A549 (cell line): ENCODE data around the gene HRH1. TPM values are rescaled to one million over a fixed set of nuclear protein-coding genes. Genes with fewer than 3 reads are reported as not detected.
A peak's percentile ranks its signal among the peaks of the same experiment; 100 is the strongest.

Experiments used
- ATAC-seq, 2 experiments: fragments of 200-7000 bp in 1 of 2; fragments of >200 bp in 1 of 2; cut with Nextera tagmentation in 1 of 2; cut with Tn5 transposase in 1 of 2; 3 replicates each; pipeline versions ENCODE4 v1.8.0 to v1.9.1; 2018 to 2020; ENCODE audit warnings: mild to moderate bottlenecking in 1 of 2, moderate library complexity in 1 of 2
- CTCF ChIA-PET: fragments of 300-600 bp; sonication (Branson Sonifier 250); formaldehyde crosslinking; extraction: SDS; loops from one replicate; lab custom pipeline; 2021; ENCODE audit warnings: antibody characterized with exemption, inconsistent platforms; lab: Yijun Ruan, JAX
- POLR2A ChIA-PET: fragments of 350-600 bp; formaldehyde crosslinking; extraction: SDS; loops from one replicate; lab custom pipeline; 2021; ENCODE audit warnings: antibody characterized with exemption, inconsistent platforms; lab: Yijun Ruan, JAX
- DNase-seq, 2 experiments: peaks; one replicate each; pipeline versions ENCODE4 v3.0.0 to v3.0.0-alpha.2; 2011 to 2016; ENCODE audit warnings: low read depth in 1 of 2, low spot score in 1 of 2
- FAIRE-seq: peaks from 2 replicates; lab custom pipeline; 2011; peaks lifted over from hg19 to GRCh38; lab: Jason Lieb, UNC
- H3K27ac ChIP-seq, 2 experiments: fragments of >200 bp; sonication (Bioruptor Twin); formaldehyde crosslinking; 3 replicates each; pipeline ENCODE4 v1.5.1; 2016 to 2017
- H3K4me1 ChIP-seq: fragments of >200 bp; sonication (Bioruptor Twin); formaldehyde crosslinking; 3 replicates; pipeline ENCODE4 v1.6.1; 2016
- H3K4me2 ChIP-seq: fragments of >200 bp; sonication (Bioruptor Twin); formaldehyde crosslinking; 3 replicates; pipeline ENCODE4 v1.6.1; 2016
- H3K4me3 ChIP-seq: fragments of >200 bp; sonication (Bioruptor Twin); formaldehyde crosslinking; 3 replicates; pipeline ENCODE4 v1.5.1; 2016
- H3K9me3 ChIP-seq: fragments of >200 bp; sonication (Bioruptor Twin); formaldehyde crosslinking; 3 replicates; pipeline ENCODE4 v1.6.1; 2016
- BHLHE40 ChIP-seq: IDR thresholded peaks from 2 replicates; pipeline ENCODE4 v1.6.1; 2012; ENCODE audit warnings: low read depth, low read length, inconsistent platforms
- CBX8 ChIP-seq: fragments of 200-600 bp; sonication (generic); IDR thresholded peaks from 2 replicates; pipeline ENCODE4 v1.6.1; 2016
- EHF ChIP-seq: fragments of 250-450 bp; sonication (Bioruptor Pico); IDR thresholded peaks from 2 replicates; pipeline ENCODE4 v1.5.0; 2020; ENCODE audit warnings: mild to moderate bottlenecking
- EP300 ChIP-seq, 2 experiments: fragments of >200 bp; sonication (Bioruptor Twin); formaldehyde crosslinking; IDR thresholded peaks; 2 replicates in 1 of 2; 3 replicates in 1 of 2; pipeline ENCODE4 v1.6.1; 2016 to 2017
- ESRRA ChIP-seq: fragments of 150-350 bp; IDR thresholded peaks from 2 replicates; pipeline ENCODE4 v1.6.1; 2014; ENCODE audit warnings: mild to moderate bottlenecking, low read length, borderline replicate concordance
- FOSL2 ChIP-seq, 2 experiments: fragments of 450-650 bp in 1 of 2; fragments of >200 bp in 1 of 2; sonication (Bioruptor Twin) in 1 of 2; formaldehyde crosslinking; IDR thresholded peaks; 2 replicates each; pipeline versions ENCODE4 v1.5.0 to v1.6.1; 2016 to 2020; ENCODE audit warnings: mild to moderate bottlenecking in 1 of 2, moderate library complexity in 1 of 2
- FOXS1 ChIP-seq: fragments of 250-450 bp; sonication (Bioruptor Pico); IDR thresholded peaks from 2 replicates; pipeline ENCODE4 v1.5.0; 2020; ENCODE audit warnings: mild to moderate bottlenecking, moderate library complexity
- HEYL ChIP-seq: fragments of 250-450 bp; sonication (Bioruptor Pico); IDR thresholded peaks from 2 replicates; pipeline ENCODE4 v1.8.0; 2021; ENCODE audit warnings: mild to moderate bottlenecking, moderate library complexity
- HOXA7 ChIP-seq: fragments of 250-450 bp; sonication (Bioruptor Pico); IDR thresholded peaks from 2 replicates; pipeline ENCODE4 v1.5.0; 2020; ENCODE audit warnings: mild to moderate bottlenecking, moderate library complexity
- JUN ChIP-seq, 2 experiments: fragments of >200 bp; sonication (Bioruptor Twin); formaldehyde crosslinking; IDR thresholded peaks; 2 replicates in 1 of 2; 3 replicates in 1 of 2; pipeline ENCODE4 v1.6.1; 2016 to 2017
- MAZ ChIP-seq: fragments of 150-350 bp; IDR thresholded peaks from 2 replicates; pipeline ENCODE4 v1.6.1; 2014; ENCODE audit warnings: antibody characterized with exemption, low read depth, low read length, borderline replicate concordance
- MYC ChIP-seq: IDR thresholded peaks from 2 replicates; pipeline ENCODE4 v1.6.1; 2012; ENCODE audit warnings: mild to moderate bottlenecking, inconsistent platforms, low read length, improper control_type of control experiment, borderline replicate concordance
- NFE2L2 ChIP-seq: fragments of 150-350 bp; conservative IDR thresholded peaks from 2 replicates; pipeline ENCODE4 v1.6.1; 2014; ENCODE audit warnings: low read length
- NPAS2 ChIP-seq: fragments of 250-450 bp; sonication (Bioruptor Pico); IDR thresholded peaks from 2 replicates; pipeline ENCODE4 v1.8.0; 2022; ENCODE audit warnings: mild to moderate bottlenecking, moderate library complexity, borderline replicate concordance
- NR3C1 ChIP-seq: fragments of >200 bp; sonication (Bioruptor Twin); formaldehyde crosslinking; IDR thresholded peaks from 3 replicates; pipeline ENCODE4 v1.6.1; 2017
- PHF8 ChIP-seq: fragments of 200-600 bp; sonication (generic); IDR thresholded peaks from 2 replicates; pipeline ENCODE4 v1.6.1; 2016; ENCODE audit warnings: low read depth, mild to moderate bottlenecking, antibody characterized with exemption, moderate library complexity, borderline replicate concordance
- RAD21 ChIP-seq, 2 experiments: fragments of >200 bp in 1 of 2; sonication (Bioruptor Twin) in 1 of 2; formaldehyde crosslinking in 1 of 2; IDR thresholded peaks in 1 of 2; conservative IDR thresholded peaks in 1 of 2; 2 replicates in 1 of 2; 3 replicates in 1 of 2; pipeline ENCODE4 v1.6.1; 2012 to 2018; ENCODE audit warnings: inconsistent platforms in 1 of 2
- RARB ChIP-seq: fragments of 250-450 bp; sonication (Bioruptor Pico); IDR thresholded peaks from 2 replicates; pipeline ENCODE4 v1.8.0; 2021; ENCODE audit warnings: mild to moderate bottlenecking, moderate library complexity
- SMC3 ChIP-seq: fragments of >200 bp; sonication (Bioruptor Twin); formaldehyde crosslinking; IDR thresholded peaks from 3 replicates; pipeline ENCODE4 v1.6.1; 2018; ENCODE audit warnings: inconsistent platforms
- SREBF2 ChIP-seq: fragments of 450-650 bp; IDR thresholded peaks from 2 replicates; pipeline ENCODE4 v1.6.1; 2014; ENCODE audit warnings: mild to moderate bottlenecking, moderate library complexity
- TP53 ChIP-seq: fragments of 250-450 bp; sonication (Bioruptor Pico); IDR thresholded peaks from 2 replicates; pipeline ENCODE4 v1.5.0; 2021; ENCODE audit warnings: mild to moderate bottlenecking, moderate library complexity
- ZFP36 ChIP-seq: fragments of 450-650 bp; IDR thresholded peaks from 2 replicates; pipeline ENCODE4 v1.6.1; 2014; ENCODE audit warnings: borderline replicate concordance; ENCODE audit not compliant: partially characterized antibody
- ZNF302 ChIP-seq: fragments of 250-450 bp; sonication (Bioruptor Pico); IDR thresholded peaks from 2 replicates; pipeline ENCODE4 v1.9.0; 2021; ENCODE audit warnings: inconsistent platforms, mild to moderate bottlenecking, moderate library complexity
- WGBS: methylation state at CpG from one replicate; pipeline ENCODE4 v1.1.6; 2017; ENCODE audit errors: missing lambda C conversion rate; 5-methylcytosine and 5-hydroxymethylcytosine counted together
- polyA plus RNA-seq, 4 experiments: library from polyadenylated mRNA; depleted of rRNA in 3 of 4; stranded (reverse); fragments of >200 nt; fragmentation: RNase III in 1 of 4; extraction: RNeasy Plus Mini Kit Qiagen cat#74134 plus additional on column Dnase treatment in 1 of 4; gene quantifications; 2 replicates in 3 of 4; 3 replicates in 1 of 4; pipeline ENCODE4 v1.2.3, GENCODE V29; 2011 to 2017
- TF ChIP-seq, protein P1 (sequence below): IDR thresholded peaks from 2 replicates; pipeline ENCODE4 v1.6.1; 2012
- TF ChIP-seq, protein P2 (sequence below): fragments of 250-450 bp; sonication (Bioruptor Pico); IDR thresholded peaks from 2 replicates; pipeline ENCODE4 v1.5.0; 2021; ENCODE audit warnings: mild to moderate bottlenecking, moderate library complexity, borderline replicate concordance
- TF ChIP-seq, protein P3 (sequence below): fragments of >200 bp; sonication (Bioruptor Twin); formaldehyde crosslinking; IDR thresholded peaks from 3 replicates; pipeline ENCODE4 v1.6.1; 2016
- TF ChIP-seq, protein P4 (sequence below): fragments of >200 bp; sonication (Bioruptor Twin); formaldehyde crosslinking; IDR thresholded peaks from 2 replicates; pipeline ENCODE4 v1.6.1; 2016
- TF ChIP-seq, protein P5 (sequence below): fragments of 450-650 bp; IDR thresholded peaks from 2 replicates; pipeline ENCODE4 v1.6.1; 2014; ENCODE audit warnings: antibody characterized with exemption

Gene HRH1
- polyA plus RNA-seq, 2 of the 4 experiments (the other 2 are of a cell fraction), result 4.2 TPM

DNA sequence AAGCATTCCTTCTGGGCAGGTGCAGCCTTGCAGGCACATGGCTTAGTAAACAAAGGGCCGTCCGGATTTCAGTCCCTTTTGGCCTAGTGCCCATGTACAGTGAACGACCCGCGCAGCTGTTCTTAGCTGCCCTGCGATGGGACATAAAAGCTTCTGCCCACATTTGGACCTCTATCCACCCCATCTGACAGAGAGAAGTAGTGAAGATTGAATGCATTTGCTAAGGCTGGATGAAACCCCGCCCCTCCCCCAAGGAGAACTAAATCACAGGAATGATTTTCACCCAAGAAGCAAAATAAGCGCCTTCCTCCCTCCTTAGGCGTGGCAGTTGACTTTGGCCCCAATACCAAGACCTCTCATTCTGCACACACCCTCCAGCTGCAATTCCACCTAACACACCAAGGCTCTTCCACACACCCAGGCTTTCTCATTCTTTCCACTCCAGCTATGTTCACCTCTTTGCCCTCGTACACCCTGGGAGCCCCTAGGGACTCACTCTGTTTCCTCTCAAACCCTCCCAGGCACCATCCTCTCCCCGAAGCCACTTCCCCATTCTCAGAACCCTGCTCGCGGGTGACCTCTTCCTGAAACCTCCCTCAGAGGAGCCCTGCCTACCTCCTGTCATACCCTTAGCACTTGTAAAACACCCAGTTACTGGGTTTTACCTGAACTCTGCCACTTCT, 14.1 kb upstream of the HRH1 start:
- Histone ChIP-seq H3K27ac (peak overlapping the region; percentile 16 to 66; a peak in 5 of 6 replicates), H3K4me3 (no peak overlapping the region), H3K4me2 (peak overlapping the region; percentile 77), H3K4me1 (peaks cover 29% of the 10 kb centered on the region), H3K9me3 (no peaks in the 10 kb centered on the region)
- TF ChIP-seq RAD21 (conservative IDR thresholded peaks at IDR 0.05 in 1 of 2, IDR thresholded peaks at IDR 0.05 in 1 of 2) (no peak), PHF8 (no peak), MAZ (no peak), EHF (CRISPR knock-in tag) (0 out of 2 replicates have a peak, but pooled peaks have one; percentile 48)
- DNase-seq (peak in 1 of 2 experiments; percentile 62), ATAC-seq (no peak), FAIRE-seq (no peak)
- WGBS, result 7% methylated on average over 13 of the region's 13 CpGs
- ChIA-PET CTCF (interaction anchor here (1.0 to 7.9 kb wide), 5 partner anchors 10 to 367 kb away, joined by 3 to 45 read pairs (median 6); partner anchors contain the start of gene HRH1), POLR2A (no interaction called here)

DNA sequence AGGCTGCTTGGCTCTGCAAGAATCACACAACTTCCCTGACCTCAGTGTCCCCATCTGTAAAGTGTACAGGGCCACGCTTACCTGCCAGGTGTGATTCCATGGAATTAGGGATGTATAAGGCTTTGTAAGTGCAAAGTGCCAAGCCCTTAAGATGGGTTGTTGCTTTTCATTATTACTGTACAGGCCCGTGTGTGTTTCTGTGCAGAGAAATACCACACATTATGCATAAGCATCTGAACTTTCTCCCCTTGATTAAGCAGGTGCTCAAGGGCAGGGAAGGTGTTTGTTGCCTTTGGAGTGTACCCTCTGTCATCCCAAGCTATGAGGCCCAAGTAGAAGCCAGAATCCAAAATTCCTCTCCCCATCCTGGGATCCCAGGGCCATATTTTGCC, 13.6 kb upstream of the HRH1 start:
- ATAC-seq, result no peak
- WGBS, result 56% methylated on average over 2 of the region's 2 CpGs
- no peak for DNase-seq
- Histone ChIP-seq H3K4me1 (peaks cover 34% of the 10 kb centered on the region), H3K27ac (peak overlapping the region in 1 of 2 experiments; percentile 66; a peak in 3 of 6 replicates), H3K4me3 (no peak overlapping the region), H3K9me3 (no peaks in the 10 kb centered on the region), H3K4me2 (peak overlapping the region; percentile 77; the same call in 2 of the 3 replicates)
- CTCF ChIA-PET, result interaction anchor here (2.4 to 7.9 kb wide), 3 partner anchors 9 to 80 kb away, joined by 6 to 45 read pairs (median 22); partner anchors contain the start of gene HRH1
- POLR2A ChIA-PET, result no interaction called here
- no peak for FAIRE-seq
- no peak for TF ChIP-seq FOSL2 (IDR thresholded peaks at IDR 0.05)
- no peak for TF ChIP-seq FOSL2 (CRISPR knock-in tag; IDR thresholded peaks at IDR 0.05)
- no peak for TF ChIP-seq RARB
- no peak for TF ChIP-seq EHF (CRISPR knock-in tag)
- TF ChIP-seq PHF8, result no peak
- no peak for TF ChIP-seq HOXA7
- TF ChIP-seq SMC3, result no peak
- no peak for TF ChIP-seq MYC
- TF ChIP-seq SREBF2, result no peak
- TF ChIP-seq ZFP36, result no peak
- no peak for TF ChIP-seq NFE2L2
- TF ChIP-seq NR3C1, result no peak
- no peak for TF ChIP-seq CBX8
- no peak for TF ChIP-seq JUN (IDR thresholded peaks at IDR 0.05)
- TF ChIP-seq HEYL (CRISPR knock-in tag), result no peak
- TF ChIP-seq, protein P1, sequence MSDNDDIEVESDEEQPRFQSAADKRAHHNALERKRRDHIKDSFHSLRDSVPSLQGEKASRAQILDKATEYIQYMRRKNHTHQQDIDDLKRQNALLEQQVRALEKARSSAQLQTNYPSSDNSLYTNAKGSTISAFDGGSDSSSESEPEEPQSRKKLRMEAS, result no peak

DNA sequence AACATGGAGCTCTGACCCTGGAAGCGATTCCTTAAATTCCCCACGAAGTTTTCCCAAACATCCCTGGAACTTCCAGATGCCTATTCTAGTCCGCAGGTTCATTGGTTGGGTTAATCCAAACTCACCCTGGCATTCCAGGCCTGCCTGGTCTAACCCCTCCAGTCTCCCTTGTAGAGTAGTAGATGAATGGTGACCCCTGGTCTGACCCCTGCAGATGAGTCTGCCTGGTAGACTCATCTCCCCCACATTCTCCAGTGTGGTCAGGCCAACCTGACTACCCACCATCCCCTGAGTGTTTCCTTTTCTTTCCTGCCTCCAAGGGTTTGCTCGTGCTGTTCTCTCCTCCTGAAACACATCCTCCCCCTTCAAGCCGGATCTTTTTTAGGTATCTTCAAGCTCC, 10.8 kb upstream of the HRH1 start:
- DNase-seq, result no peak
- Histone ChIP-seq H3K27ac (no peak overlapping the region), H3K4me3 (no peak overlapping the region), H3K4me2 (no peak overlapping the region), H3K9me3 (no peaks in the 10 kb centered on the region), H3K4me1 (peaks cover 38% of the 10 kb centered on the region)
- ATAC-seq, result no peak
- TF ChIP-seq, protein P2, sequence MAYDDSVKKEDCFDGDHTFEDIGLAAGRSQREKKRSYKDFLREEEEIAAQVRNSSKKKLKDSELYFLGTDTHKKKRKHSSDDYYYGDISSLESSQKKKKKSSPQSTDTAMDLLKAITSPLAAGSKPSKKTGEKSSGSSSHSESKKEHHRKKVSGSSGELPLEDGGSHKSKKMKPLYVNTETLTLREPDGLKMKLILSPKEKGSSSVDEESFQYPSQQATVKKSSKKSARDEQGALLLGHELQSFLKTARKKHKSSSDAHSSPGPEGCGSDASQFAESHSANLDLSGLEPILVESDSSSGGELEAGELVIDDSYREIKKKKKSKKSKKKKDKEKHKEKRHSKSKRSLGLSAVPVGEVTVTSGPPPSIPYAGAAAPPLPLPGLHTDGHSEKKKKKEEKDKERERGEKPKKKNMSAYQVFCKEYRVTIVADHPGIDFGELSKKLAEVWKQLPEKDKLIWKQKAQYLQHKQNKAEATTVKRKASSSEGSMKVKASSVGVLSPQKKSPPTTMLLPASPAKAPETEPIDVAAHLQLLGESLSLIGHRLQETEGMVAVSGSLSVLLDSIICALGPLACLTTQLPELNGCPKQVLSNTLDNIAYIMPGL, result no peak
- TF ChIP-seq HOXA7 (no peak), TP53 (CRISPR knock-in tag) (no peak), NPAS2 (CRISPR knock-in tag) (no peak), EP300 (IDR thresholded peaks at IDR 0.05) (no peak), ESRRA (no peak), ZNF302 (no peak), FOXS1 (CRISPR knock-in tag) (no peak), BHLHE40 (no peak), SREBF2 (no peak)
- TF ChIP-seq, protein P3, sequence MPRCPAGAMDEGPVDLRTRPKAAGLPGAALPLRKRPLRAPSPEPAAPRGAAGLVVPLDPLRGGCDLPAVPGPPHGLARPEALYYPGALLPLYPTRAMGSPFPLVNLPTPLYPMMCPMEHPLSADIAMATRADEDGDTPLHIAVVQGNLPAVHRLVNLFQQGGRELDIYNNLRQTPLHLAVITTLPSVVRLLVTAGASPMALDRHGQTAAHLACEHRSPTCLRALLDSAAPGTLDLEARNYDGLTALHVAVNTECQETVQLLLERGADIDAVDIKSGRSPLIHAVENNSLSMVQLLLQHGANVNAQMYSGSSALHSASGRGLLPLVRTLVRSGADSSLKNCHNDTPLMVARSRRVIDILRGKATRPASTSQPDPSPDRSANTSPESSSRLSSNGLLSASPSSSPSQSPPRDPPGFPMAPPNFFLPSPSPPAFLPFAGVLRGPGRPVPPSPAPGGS, result no peak
- TF ChIP-seq, protein P4, sequence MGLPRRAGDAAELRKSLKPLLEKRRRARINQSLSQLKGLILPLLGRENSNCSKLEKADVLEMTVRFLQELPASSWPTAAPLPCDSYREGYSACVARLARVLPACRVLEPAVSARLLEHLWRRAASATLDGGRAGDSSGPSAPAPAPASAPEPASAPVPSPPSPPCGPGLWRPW, result no peak
- TF ChIP-seq, protein P5, sequence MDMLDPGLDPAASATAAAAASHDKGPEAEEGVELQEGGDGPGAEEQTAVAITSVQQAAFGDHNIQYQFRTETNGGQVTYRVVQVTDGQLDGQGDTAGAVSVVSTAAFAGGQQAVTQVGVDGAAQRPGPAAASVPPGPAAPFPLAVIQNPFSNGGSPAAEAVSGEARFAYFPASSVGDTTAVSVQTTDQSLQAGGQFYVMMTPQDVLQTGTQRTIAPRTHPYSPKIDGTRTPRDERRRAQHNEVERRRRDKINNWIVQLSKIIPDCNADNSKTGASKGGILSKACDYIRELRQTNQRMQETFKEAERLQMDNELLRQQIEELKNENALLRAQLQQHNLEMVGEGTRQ, result no peak
- CTCF ChIA-PET, result interaction anchor here (0.7 to 7.9 kb wide), 4 partner anchors 11 to 191 kb away, joined by 3 to 45 read pairs (median 4); partner anchors contain the start of gene HRH1
- POLR2A ChIA-PET, result no interaction called here
- no peak for FAIRE-seq
- WGBS, result 80% methylated on average over 5 of the region's 5 CpGs
